Fibroblast of skin of left quadriceps (primary cell): ENCODE results near the gene FOXK2.

Source experiments
- DNase-seq, 2 experiments: peaks; one replicate each; pipeline ENCODE4 v3.0.0-alpha.2; 2013; ENCODE audit warnings: low read depth in 2 of 2

The FOXK2 gene

GRCh38 chr17:82518826-82519810 is at the start of gene FOXK2:
Gene FOXK2, plus strand, starts transcription at chr17:82519732. Its CDS starts 157 bp downstream, at chr17:82519889.
- peak; percentile 88 to 91 for DNase-seq

- no peak for DNase-seq
Measured at GRCh38 chr17:82470065-82470464, 49.5 kb upstream of the FOXK2 start.

- DNase-seq = no peak
Measured at GRCh38 chr17:82474223-82475010, 45.1 kb upstream of the FOXK2 start.

GRCh38 chr17:82475458-82475857 is 44.1 kb upstream of the FOXK2 start:
- DNase-seq = no peak

DNA sequence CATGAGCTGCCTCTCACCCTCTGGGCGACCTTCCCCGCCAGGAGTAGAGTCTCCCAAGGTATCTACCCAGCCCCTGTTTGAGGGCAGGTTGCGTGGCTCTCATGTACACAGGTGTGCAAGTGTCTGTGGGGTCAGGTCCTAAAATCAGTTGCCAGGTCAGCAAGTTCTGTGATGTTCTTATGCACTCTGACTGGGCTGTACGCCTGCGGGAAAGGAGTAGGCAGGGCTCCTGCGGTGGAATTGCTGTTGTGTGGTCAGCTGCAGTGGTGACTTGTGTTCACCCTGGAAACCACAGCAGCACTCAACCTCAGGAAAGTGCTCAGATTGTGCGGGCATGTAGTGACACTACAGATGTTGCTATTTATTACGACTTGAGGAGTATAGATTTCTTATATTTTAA is 41.6 kb upstream of the FOXK2 start:
- DNase-seq = no peak

DNA sequence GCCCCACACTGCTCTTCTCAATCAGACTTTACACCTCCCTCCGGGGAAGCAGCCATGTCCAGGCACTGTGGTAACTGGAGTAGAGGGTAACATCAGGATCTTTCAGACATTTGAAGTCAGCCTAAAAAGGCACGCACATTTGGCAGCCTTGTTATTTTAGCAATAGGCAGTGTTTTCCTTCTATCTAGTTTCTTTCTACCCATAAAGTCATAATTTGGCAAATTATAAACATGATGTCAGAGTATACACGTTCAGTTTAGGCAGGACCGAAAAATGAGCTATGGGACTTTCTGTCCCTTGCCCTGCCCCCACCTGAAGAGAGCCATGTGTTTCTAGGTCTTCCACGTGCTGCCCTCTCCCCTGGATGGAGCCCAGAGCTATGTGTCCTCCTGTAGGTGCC is 39.9 kb upstream of the FOXK2 start:
- no peak for DNase-seq

DNA sequence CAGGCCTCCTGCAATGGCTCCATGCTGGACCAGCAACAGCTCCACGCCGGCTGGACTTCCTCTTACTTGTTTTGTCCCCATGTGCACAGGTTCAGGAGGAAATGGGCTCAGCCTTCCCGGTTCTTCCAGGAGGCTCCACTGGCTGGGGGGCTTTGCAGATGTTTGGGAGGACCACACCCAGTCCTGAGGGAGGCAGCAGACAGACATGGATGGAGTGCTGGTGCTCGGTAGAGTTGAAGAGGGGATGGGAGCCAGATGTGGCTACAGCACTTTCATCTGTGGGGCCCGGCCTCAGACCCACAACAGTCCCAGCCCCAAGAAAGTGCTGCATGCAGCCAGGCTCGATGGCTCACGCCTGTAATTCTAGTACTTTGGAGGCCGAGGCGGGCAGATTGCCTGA is 39.2 kb upstream of the FOXK2 start:
- DNase-seq = no peak

DNA sequence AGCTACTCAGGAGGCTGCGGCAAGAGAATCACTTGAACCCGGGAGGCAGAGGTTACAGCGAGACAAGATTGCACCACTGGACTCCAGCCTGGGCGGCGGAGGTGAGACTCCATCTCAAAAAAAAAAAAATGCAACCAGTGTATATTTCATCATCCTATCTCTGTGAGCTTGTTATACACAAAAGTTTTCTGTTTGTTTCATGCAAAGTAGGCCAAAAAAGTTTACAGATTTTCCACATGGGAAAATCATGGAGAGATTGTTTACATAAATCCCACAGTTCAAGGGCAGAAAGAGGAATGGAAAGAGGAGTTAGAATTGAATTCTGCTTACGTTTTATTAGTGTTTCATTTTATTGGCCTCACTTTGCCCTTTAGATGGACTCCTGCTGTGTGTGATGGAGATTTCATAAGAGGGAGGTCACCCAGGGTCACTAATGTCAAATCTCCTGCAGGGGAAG is 36.3 kb upstream of the FOXK2 start:
- no peak for DNase-seq

GRCh38 chr17:82483836-82484235 is 35.7 kb upstream of the FOXK2 start:
- no peak for DNase-seq

GRCh38 chr17:82486231-82487094 is 33.1 kb upstream of the FOXK2 start:
- no peak for DNase-seq

DNA sequence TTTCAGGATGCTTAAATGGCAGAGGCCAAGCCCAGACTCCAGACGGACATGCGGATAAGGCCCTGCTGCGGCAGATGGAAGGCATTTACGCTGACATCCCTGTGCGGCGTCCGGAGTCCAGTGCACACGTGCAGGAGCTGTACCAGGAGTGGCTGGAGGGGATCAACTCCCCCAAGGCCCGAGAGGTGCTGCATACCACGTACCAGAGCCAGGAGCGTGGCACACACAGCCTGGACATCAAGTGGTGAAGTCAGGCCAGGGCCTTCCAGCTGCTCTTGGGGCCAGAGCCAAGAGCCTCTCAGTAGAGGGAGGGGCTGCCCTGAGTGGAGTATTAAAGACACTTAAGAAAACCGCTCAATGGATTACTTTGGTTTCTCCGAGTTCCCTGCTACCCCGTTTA is 31.6 kb upstream of the FOXK2 start:
- no peak for DNase-seq

GRCh38 chr17:82489117-82489516 is 30.4 kb upstream of the FOXK2 start:
- no peak for DNase-seq

- DNase-seq = no peak
Measured at GRCh38 chr17:82489851-82490511, 29.6 kb upstream of the FOXK2 start.

DNA sequence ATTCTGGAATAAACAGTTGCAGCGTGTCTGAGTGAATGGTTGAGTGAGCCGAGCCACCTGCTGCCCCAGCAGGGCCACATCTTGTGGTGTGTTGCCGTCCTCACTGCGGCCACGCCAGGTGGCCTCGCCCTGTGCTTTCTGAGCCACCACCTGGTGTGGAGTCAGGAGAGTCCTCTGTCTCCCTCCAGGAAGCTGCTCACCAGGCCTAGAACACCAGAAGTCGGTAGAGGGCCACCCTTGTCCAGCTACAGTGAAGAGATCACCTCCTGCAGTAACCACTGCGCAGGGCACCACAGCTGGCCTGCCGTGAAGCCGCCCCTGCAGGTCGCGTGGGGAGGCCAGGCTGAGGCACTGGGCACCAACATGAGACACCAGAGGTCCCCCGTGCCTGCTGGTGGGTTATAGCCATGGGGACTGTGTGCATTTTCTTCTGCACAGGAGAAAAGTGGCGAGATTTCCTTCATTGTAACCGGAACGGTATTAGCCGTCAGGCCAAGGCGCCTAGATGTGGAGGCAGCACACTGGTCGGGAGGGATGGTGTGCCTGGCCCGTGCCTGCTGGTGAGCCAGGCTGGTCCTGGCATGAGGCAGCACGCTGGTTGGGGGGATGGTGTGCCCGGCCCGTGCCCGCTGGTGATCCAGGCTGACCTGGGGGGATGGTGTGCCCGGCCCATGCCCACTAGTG is 28.9 kb upstream of the FOXK2 start:
- DNase-seq = no peak

DNA sequence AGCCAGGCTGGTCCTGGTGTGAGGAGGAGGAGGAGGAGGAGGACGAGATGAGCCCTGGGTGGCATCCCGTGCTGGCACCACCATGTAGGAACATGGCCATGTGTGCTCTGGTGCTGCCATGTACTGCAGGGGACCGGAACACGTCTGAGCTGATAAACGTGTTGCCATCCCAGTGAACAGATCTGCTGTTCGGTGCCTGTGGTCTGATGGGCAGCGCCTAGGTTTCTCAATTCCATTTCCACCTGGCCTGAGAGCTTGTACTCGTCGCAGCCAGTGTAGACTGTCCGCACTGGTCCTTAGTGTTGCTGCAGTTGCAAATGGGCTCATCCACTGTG is 28.4 kb upstream of the FOXK2 start:
- no peak for DNase-seq

GRCh38 chr17:82491533-82491932 is 28.0 kb upstream of the FOXK2 start:
- DNase-seq = no peak

DNA sequence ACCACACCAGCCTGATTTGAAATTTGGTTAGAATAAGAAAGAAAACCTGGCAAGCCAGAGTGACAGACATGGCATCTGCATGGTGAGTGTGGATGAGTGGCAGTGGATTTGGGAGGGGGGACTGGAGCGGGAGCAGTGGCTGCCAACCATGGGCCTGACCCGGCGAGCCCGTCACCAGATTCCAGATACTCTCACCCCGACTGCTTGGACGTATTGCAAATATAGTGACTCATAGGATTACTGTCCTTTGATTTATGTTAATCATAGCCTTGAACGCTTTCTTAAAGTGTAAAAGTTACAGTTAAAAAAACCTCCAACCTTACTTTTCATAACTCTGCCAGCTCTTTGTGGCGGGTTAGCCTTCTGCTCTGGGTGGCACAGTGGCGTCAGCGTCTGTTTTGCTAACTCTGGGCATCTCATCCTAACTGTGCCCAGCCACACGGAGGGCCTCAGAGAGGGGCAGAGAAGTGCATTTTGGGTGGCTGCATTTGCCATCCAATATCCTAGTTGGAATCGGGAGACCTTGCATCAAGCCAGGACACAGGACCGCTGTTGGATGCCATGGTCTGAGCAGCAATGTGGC is 26.8 kb upstream of the FOXK2 start:
- DNase-seq = no peak

GRCh38 chr17:82493226-82493781 is 26.2 kb upstream of the FOXK2 start:
- DNase-seq = no peak

DNA sequence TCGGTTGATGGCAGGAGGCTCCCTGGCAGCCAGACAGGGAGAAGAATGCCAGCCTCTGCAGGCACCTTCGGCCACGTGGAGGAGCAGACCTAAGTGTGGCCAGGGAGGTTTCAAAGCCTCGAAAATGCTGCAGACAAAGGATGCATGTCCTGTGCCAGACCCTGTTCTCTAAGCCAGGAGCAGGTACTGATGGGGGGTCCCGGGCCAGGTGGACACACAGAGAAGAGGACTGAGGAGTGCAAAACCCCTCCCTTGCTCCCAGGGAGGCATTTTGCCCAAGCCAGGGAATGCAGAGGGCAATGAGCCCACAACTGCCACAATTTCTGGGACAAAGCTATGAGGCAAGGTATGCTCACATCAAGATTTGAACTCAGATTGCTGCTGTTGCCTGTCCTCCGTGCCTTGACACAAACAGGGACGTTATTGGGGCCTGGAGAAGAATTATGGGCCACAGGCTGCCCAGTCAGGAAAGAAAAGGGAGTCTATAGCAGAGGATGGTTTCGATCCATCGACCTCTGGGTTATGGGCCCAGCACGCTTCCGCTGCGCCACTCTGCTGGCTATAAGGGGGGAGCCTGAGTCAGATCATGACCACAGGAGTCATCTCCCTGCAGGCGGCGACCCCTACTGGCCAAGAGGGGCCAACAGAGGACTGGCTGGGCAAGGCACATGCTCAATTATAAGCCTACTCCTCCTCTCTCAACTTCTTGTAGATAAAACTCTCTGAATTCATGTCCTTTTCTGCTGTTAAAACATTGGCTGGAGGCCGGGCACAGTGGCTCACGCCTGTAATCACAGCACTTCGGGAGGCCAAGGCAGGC is 25.1 kb upstream of the FOXK2 start:
- peak; percentile 91 to 92 for DNase-seq
